ENCODE results near the gene KCMF1.

- TF ChIP-seq CTCF (optimal IDR thresholded peaks at IDR 0.05 in 1 of 3, IDR thresholded peaks at IDR 0.05 in 1 of 3, conservative IDR thresholded peaks at IDR 0.05 in 1 of 3; ENCODE audit: extremely low read depth in 1 of 3, insufficient read depth in 2 of 3, low read length in 3 of 3) (no peak), EZH2 (IDR thresholded peaks at IDR 0.05; ENCODE audit: low read length) (no peak)
These were observed 30.9 kb upstream of the KCMF1 start for GRCh38 chr2:84940088-84940470.
